Lower leg skin (tissue), 4 donors: ENCODE measurements around the gene NOSTRIN. TPM values are rescaled to one million over a fixed set of nuclear protein-coding genes. Genes with fewer than 3 reads are reported as not detected.

Source experiments
- DNase-seq, 2 donors: peaks; one replicate each; pipeline ENCODE4 v3.0.0-alpha.2; 2019; ENCODE audit warnings: low spot score in 2 of 2
- H3K4me3 ChIP-seq: fragments of 200-600 bp; sonication (generic); 2 replicates; pipeline ENCODE4 v1.5.1; 2017; ENCODE audit warnings: mild to moderate bottlenecking, low read depth; ENCODE audit not compliant: poor library complexity, severe bottlenecking
- POLR2A ChIP-seq, 2 donors: fragments of 450-650 bp; IDR thresholded peaks; one replicate each; pipeline ENCODE4 v1.6.1; 2016 to 2017; ENCODE audit warnings: antibody characterized with exemption in 2 of 2, mild to moderate bottlenecking in 1 of 2, moderate library complexity in 1 of 2
- WGBS, 2 donors: methylation state at CpG; one replicate each; pipeline ENCODE4 v1.1.5; 2018; 5-methylcytosine and 5-hydroxymethylcytosine counted together
- intact Hi-C: fragments of 100-400 bp; cut with DNase I; formaldehyde crosslinking; loops from one replicate; pipeline ENCODE4 v1.15.0; 2023; ENCODE audit warnings: low total_unique reads
- total RNA-seq, 4 donors: library from RNA; depleted of rRNA; stranded (reverse); fragments of >200 nt; gene quantifications; one replicate each; pipeline ENCODE4 v1.1.0, GENCODE V29; 2016
- TF ChIP-seq, protein P1 (sequence below), 3 donors: fragments of 450-650 bp; IDR thresholded peaks; one replicate each; pipeline ENCODE4 v1.5.1; 2016; ENCODE audit warnings: antibody characterized with exemption in 3 of 3, mild to moderate bottlenecking in 3 of 3, moderate library complexity in 2 of 3

Gene NOSTRIN
- total RNA-seq, 4 donors from 2014 or later, result 3.0 to 20.8 (median 11.0) TPM

GRCh38 chr2:168913495-168913894 lies 111.1 kb downstream of the NOSTRIN start:
- intact Hi-C loops, result no loop called here
- H3K4me3 ChIP-seq, result no peak overlapping the region
- TF ChIP-seq, protein P1, sequence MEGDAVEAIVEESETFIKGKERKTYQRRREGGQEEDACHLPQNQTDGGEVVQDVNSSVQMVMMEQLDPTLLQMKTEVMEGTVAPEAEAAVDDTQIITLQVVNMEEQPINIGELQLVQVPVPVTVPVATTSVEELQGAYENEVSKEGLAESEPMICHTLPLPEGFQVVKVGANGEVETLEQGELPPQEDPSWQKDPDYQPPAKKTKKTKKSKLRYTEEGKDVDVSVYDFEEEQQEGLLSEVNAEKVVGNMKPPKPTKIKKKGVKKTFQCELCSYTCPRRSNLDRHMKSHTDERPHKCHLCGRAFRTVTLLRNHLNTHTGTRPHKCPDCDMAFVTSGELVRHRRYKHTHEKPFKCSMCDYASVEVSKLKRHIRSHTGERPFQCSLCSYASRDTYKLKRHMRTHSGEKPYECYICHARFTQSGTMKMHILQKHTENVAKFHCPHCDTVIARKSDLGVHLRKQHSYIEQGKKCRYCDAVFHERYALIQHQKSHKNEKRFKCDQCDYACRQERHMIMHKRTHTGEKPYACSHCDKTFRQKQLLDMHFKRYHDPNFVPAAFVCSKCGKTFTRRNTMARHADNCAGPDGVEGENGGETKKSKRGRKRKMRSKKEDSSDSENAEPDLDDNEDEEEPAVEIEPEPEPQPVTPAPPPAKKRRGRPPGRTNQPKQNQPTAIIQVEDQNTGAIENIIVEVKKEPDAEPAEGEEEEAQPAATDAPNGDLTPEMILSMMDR (IDR thresholded peaks at IDR 0.05), result no peak
- no peak for TF ChIP-seq POLR2A (IDR thresholded peaks at IDR 0.05)
- 75 to 85% methylated on average over 4 of the region's 4 CpGs for WGBS, 2 donors
- DNase-seq, result no peak

Other genes with a start within 250 kb of the NOSTRIN start
- 1 to 10 TPM in 1 of 4 donors, under 1 TPM in 1, not detected in 2; 0.74 to 1.2 TPM for gene SPC25, start 87.8 kb downstream of the NOSTRIN start, total RNA-seq
- gene G6PC2, start 98.7 kb downstream of the NOSTRIN start, total RNA-seq, result not detected
- under 1 TPM in 3 of 4 donors, not detected in 1; 0.39 to 0.49 (median 0.46) TPM for gene ABCB11, start 228.7 kb downstream of the NOSTRIN start, total RNA-seq